ENCODE data around the gene STIM1. TPM values are rescaled to one million over a fixed set of nuclear protein-coding genes. Genes with fewer than 3 reads are reported as not detected.
A peak's percentile ranks its signal among the peaks of the same experiment; 100 is the strongest.

STIM1 gene
- total RNA-seq, 3 donors from 2014 or later (not counting 1 experiment from before 2014, with no cell fraction given), result 171 to 187 (median 175) TPM

GRCh38 chr11:3956748-3957147 is 101.3 kb downstream of the STIM1 start:
- H3K27ac ChIP-seq (ENCODE audit: low read length), result no peak overlapping the region
- peaks cover 25% of the 10 kb centered on the region for H3K4me1 ChIP-seq (ENCODE audit: control insufficient read depth, insufficient read depth, low read length)
- no peaks in the 10 kb centered on the region for H3K9me3 ChIP-seq (ENCODE audit: control insufficient read depth, insufficient read depth, low read length)
- Mint-ChIP-seq H3K36me3 (no peaks in the 10 kb centered on the region), H3K27ac (peak overlapping the region in 1 of 2 donors; percentile 11), H3K4me1 (peaks cover 71 to 78% of the 10 kb centered on the region in 2 donors), H3K9me3 (no peaks in the 10 kb centered on the region), H3K27me3 (ENCODE audit: low read depth in 2 of 2) (no peaks in the 10 kb centered on the region), H3K4me3 (no peak overlapping the region)
- no peak overlapping the region for H3K4me3 ChIP-seq (ENCODE audit: low read length)
- WGBS (ENCODE audit: insufficient coverage), result 100% methylated on average over 3 of the region's 4 CpGs
- ATAC-seq, result no peak
- no peaks in the 10 kb centered on the region for H3K27me3 ChIP-seq (ENCODE audit: control insufficient read depth, insufficient read depth, low read length)
- no peak for TF ChIP-seq CTCF (IDR thresholded peaks at IDR 0.05)
- no peak for DNase-seq
- H3K36me3 ChIP-seq (ENCODE audit: control insufficient read depth, insufficient read depth, low read length), result no peaks in the 10 kb centered on the region
- intact Hi-C loops (cut with micrococcal nuclease), result no loop called here

GRCh38 chr11:3957437-3957836 is 102.0 kb downstream of the STIM1 start:
- Histone ChIP-seq H3K4me3 (ENCODE audit: low read length) (no peak overlapping the region), H3K27me3 (ENCODE audit: control insufficient read depth, insufficient read depth, low read length) (no peaks in the 10 kb centered on the region), H3K4me1 (ENCODE audit: control insufficient read depth, insufficient read depth, low read length) (peaks cover 21% of the 10 kb centered on the region), H3K27ac (ENCODE audit: low read length) (no peak overlapping the region), H3K36me3 (ENCODE audit: control insufficient read depth, insufficient read depth, low read length) (no peaks in the 10 kb centered on the region), H3K9me3 (ENCODE audit: control insufficient read depth, insufficient read depth, low read length) (no peaks in the 10 kb centered on the region)
- Mint-ChIP-seq H3K27me3 (ENCODE audit: low read depth in 2 of 2) (no peaks in the 10 kb centered on the region), H3K4me1 (peaks cover 71 to 76% of the 10 kb centered on the region in 2 donors), H3K36me3 (no peaks in the 10 kb centered on the region), H3K27ac (peak overlapping the region in 1 of 2 donors; percentile 33), H3K4me3 (no peak overlapping the region), H3K9me3 (no peaks in the 10 kb centered on the region)
- no peak for ATAC-seq
- no peak for TF ChIP-seq CTCF (IDR thresholded peaks at IDR 0.05)
- no peak for DNase-seq
- WGBS (ENCODE audit: insufficient coverage), result 84% methylated on average over 3 of the region's 3 CpGs
- intact Hi-C loops (cut with micrococcal nuclease), result no loop called here

GRCh38 chr11:3958281-3958680 is 102.8 kb downstream of the STIM1 start:
- Mint-ChIP-seq H3K27me3 (ENCODE audit: low read depth in 2 of 2) (no peaks in the 10 kb centered on the region), H3K9me3 (no peaks in the 10 kb centered on the region), H3K27ac (peak overlapping the region; percentile 19 to 33), H3K4me3 (no peak overlapping the region), H3K4me1 (peaks cover 69 to 76% of the 10 kb centered on the region in 2 donors), H3K36me3 (no peaks in the 10 kb centered on the region)
- DNase-seq (no peak), ATAC-seq (no peak)
- H3K4me1 ChIP-seq (ENCODE audit: control insufficient read depth, insufficient read depth, low read length), result peaks cover 13% of the 10 kb centered on the region
- no peak for TF ChIP-seq CTCF (IDR thresholded peaks at IDR 0.05)
- no peak overlapping the region for H3K4me3 ChIP-seq (ENCODE audit: low read length)
- no peaks in the 10 kb centered on the region for H3K36me3 ChIP-seq (ENCODE audit: control insufficient read depth, insufficient read depth, low read length)
- intact Hi-C loops (cut with micrococcal nuclease), result no loop called here
- no peak overlapping the region for H3K27ac ChIP-seq (ENCODE audit: low read length)
- no peaks in the 10 kb centered on the region for H3K9me3 ChIP-seq (ENCODE audit: control insufficient read depth, insufficient read depth, low read length)
- 74% methylated on average over 2 of the region's 2 CpGs for WGBS (ENCODE audit: insufficient coverage)
- H3K27me3 ChIP-seq (ENCODE audit: control insufficient read depth, insufficient read depth, low read length), result no peaks in the 10 kb centered on the region
